HCT116 (cell line): Measurements from ENCODE around the gene KLF14. TPM values are rescaled to one million over a fixed set of nuclear protein-coding genes. Genes with fewer than 3 reads are reported as not detected.

Experiments
- ATAC-seq: fragments of 200-7000 bp; cut with Tn5 transposase; 2 replicates; pipeline ENCODE4 v1.9.1; 2020; ENCODE audit warnings: mild to moderate bottlenecking, moderate library complexity
- BruUV-seq: library from RNA; stranded (reverse); fragments of 400-500 nt; replicated peaks from 2 replicates; lab custom pipeline; 2021; lab: Mats Ljungman, UMichigan
- CTCF ChIA-PET: fragments of 300-600 bp; sonication (Branson Sonifier 250); formaldehyde crosslinking; loops from one replicate; lab custom pipeline; 2021; ENCODE audit warnings: antibody characterized with exemption; lab: Charles Lee
- POLR2A ChIA-PET: fragments of 300-600, 350-600 bp; sonication (Branson Sonifier 250); formaldehyde crosslinking; loops from one replicate; lab custom pipeline; 2021; ENCODE audit warnings: antibody characterized with exemption; lab: Charles Lee
- RAD21 ChIA-PET, 2 experiments: fragments of 300-600 bp; sonication (Branson Sonifier 250); formaldehyde crosslinking; loops; one replicate each; lab custom pipeline; 2023; ENCODE audit warnings: low total read pairs in 2 of 2; ENCODE audit not compliant: uncharacterized antibody in 2 of 2, unreplicated experiment in 2 of 2, low non-redundant PET in 1 of 2; lab: Charles Lee
- DNase-seq: peaks from one replicate; pipeline ENCODE4 v3.0.0-alpha.2; 2010; ENCODE audit warnings: low read depth, low spot score
- H2AFZ ChIP-seq: fragments of 200-600 bp; shearing (Covaris generic), sonication (generic); 2 replicates; pipeline ENCODE4 v1.6.1; 2017; ENCODE audit warnings: low read depth, mixed run types, mixed read lengths, antibody characterized with exemption, low read length; ENCODE audit not compliant: poor library complexity, severe bottlenecking
- H3K27ac ChIP-seq: 2 replicates; pipeline ENCODE4 v1.5.1; 2012; ENCODE audit warnings: low read depth, low read length
- H3K27me3 ChIP-seq: fragments of 200-600 bp; sonication (generic); 2 replicates; pipeline ENCODE4 v1.6.1; 2016; ENCODE audit warnings: mixed run types, low read length, mixed read lengths; ENCODE audit not compliant: insufficient read depth
- H3K36me3 ChIP-seq, 2 experiments: fragments of 200-500 bp in 1 of 2; fragments of 200-600 bp in 1 of 2; sonication (Bioruptor generic) in 1 of 2; sonication (generic) in 1 of 2; 2 replicates each; pipeline versions ENCODE4 v1.5.1 to v1.6.1; 2014 to 2016; ENCODE audit warnings: low read length in 2 of 2, inconsistent platforms in 1 of 2, mixed read lengths in 1 of 2, mixed run types in 1 of 2; ENCODE audit not compliant: insufficient read depth in 2 of 2, control insufficient read depth in 1 of 2
- H3K4me1 ChIP-seq, 2 experiments: fragments of 200-600 bp in 1 of 2; sonication (generic) in 1 of 2; 2 replicates each; pipeline versions ENCODE4 v1.5.1 to v1.6.1; 2012 to 2017; ENCODE audit warnings: low read length in 2 of 2, inconsistent platforms in 1 of 2, mild to moderate bottlenecking in 1 of 2, mixed read lengths in 1 of 2, mixed run types in 1 of 2, moderate library complexity in 1 of 2; ENCODE audit not compliant: insufficient read depth in 2 of 2, control insufficient read depth in 1 of 2
- H3K4me2 ChIP-seq: fragments of 200-600 bp; sonication (generic); 2 replicates; pipeline ENCODE4 v1.6.1; 2017; ENCODE audit warnings: mixed run types, low read length, mixed read lengths
- H3K4me3 ChIP-seq, 2 experiments: fragments of 200-600 bp in 1 of 2; sonication (generic) in 1 of 2; replicated peaks in 1 of 2; 2 replicates each; pipeline ENCODE4 v1.5.1; 2011 to 2016; ENCODE audit warnings: low read length in 2 of 2, control low read depth in 1 of 2, low read depth in 1 of 2, mild to moderate bottlenecking in 1 of 2, mixed read lengths in 1 of 2, mixed run types in 1 of 2
- H3K79me2 ChIP-seq: fragments of 200-600 bp; sonication (generic); 2 replicates; pipeline ENCODE4 v1.6.1; 2017; ENCODE audit warnings: mild to moderate bottlenecking, mixed run types, low read length, moderate library complexity, mixed read lengths; ENCODE audit not compliant: insufficient read depth
- H3K9ac ChIP-seq: fragments of 200-600 bp; sonication (generic); 2 replicates; pipeline ENCODE4 v1.6.1; 2016; ENCODE audit warnings: low read length, mixed read lengths
- H3K9me2 ChIP-seq: fragments of 200-600 bp; sonication (generic), shearing (Covaris generic); 2 replicates; pipeline ENCODE4 v1.6.1; 2017; ENCODE audit warnings: mixed run types, mild to moderate bottlenecking, moderate library complexity; ENCODE audit not compliant: insufficient read depth
- H3K9me3 ChIP-seq, 2 experiments: fragments of 200-500 bp in 1 of 2; fragments of 200-600 bp in 1 of 2; sonication (Bioruptor generic) in 1 of 2; sonication (generic) in 1 of 2; 2 replicates each; pipeline ENCODE4 v1.6.1; 2014 to 2017; ENCODE audit warnings: low read length in 2 of 2, mixed read lengths in 2 of 2, inconsistent platforms in 1 of 2, low read depth in 1 of 2, mild to moderate bottlenecking in 1 of 2, mixed run types in 1 of 2, moderate library complexity in 1 of 2; ENCODE audit not compliant: control insufficient read depth in 1 of 2, insufficient read depth in 1 of 2
- H4K20me1 ChIP-seq: fragments of 200-600 bp; sonication (generic), shearing (Covaris generic); 2 replicates; pipeline ENCODE4 v1.6.1; 2017; ENCODE audit warnings: mixed run types, mild to moderate bottlenecking, moderate library complexity; ENCODE audit not compliant: insufficient read depth
- ATF3 ChIP-seq: IDR thresholded peaks from 2 replicates; pipeline ENCODE4 v1.6.1; 2012
- EZH2phosphoT487 ChIP-seq: fragments of 200-600 bp; IDR thresholded peaks from 2 replicates; pipeline ENCODE4 v1.6.1; 2018; ENCODE audit warnings: antibody characterized with exemption, borderline replicate concordance
- POLR2A ChIP-seq: IDR thresholded peaks from 2 replicates; pipeline ENCODE4 v1.7.0; 2011; ENCODE audit warnings: borderline replicate concordance; ENCODE audit not compliant: insufficient read depth, insufficient read length; ENCODE audit errors: extremely low read depth
- REST ChIP-seq: IDR thresholded peaks from 2 replicates; pipeline ENCODE4 v1.6.1; 2012; ENCODE audit warnings: low read depth
- SIN3A ChIP-seq: IDR thresholded peaks from 2 replicates; pipeline ENCODE4 v1.6.1; 2012; ENCODE audit warnings: low read depth
- TCF7L2 ChIP-seq: IDR thresholded peaks from 2 replicates; pipeline ENCODE4 v1.7.0; 2011; ENCODE audit warnings: borderline replicate concordance, inconsistent platforms; ENCODE audit not compliant: insufficient read depth, insufficient read length; ENCODE audit errors: extremely low read depth
- ZBTB33 ChIP-seq: IDR thresholded peaks from 2 replicates; pipeline ENCODE4 v1.6.1; 2011; ENCODE audit warnings: mild to moderate bottlenecking, low read length, moderate library complexity; ENCODE audit not compliant: insufficient replicate concordance; ENCODE audit errors: extremely low read depth
- intact Hi-C: fragments of 100-400 bp; cut with micrococcal nuclease; formaldehyde crosslinking; loops from 2 replicates; pipeline ENCODE4 v1.10.0; 2022
- total RNA-seq: library from RNA; stranded (reverse); gene quantifications from one replicate; pipeline ENCODE4 v1.2.1, GENCODE V29; 2021; ENCODE audit not compliant: unreplicated experiment

The KLF14 gene
- total RNA-seq, 1 experiment from 2014 or later: 0.93 TPM

- no peak overlapping the region for H3K27ac ChIP-seq
- no peaks in the 10 kb centered on the region for H3K9me3 ChIP-seq
- intact Hi-C loops: loop anchor here (2.0 kb wide), 1 partner anchor 107 kb away; no protein-coding TSS in a partner anchor
- H3K36me3 ChIP-seq: no peaks in the 10 kb centered on the region
- no peak for ATAC-seq
- no peaks in the 10 kb centered on the region for H3K4me1 ChIP-seq
- H3K4me3 ChIP-seq: no peak overlapping the region
- CTCF ChIA-PET: interaction anchor here (2.3 to 3.0 kb wide), 2 partner anchors 34 to 652 kb away, joined by 8 to 19 read pairs; no protein-coding TSS in a partner anchor
- H4K20me1 ChIP-seq: no peaks in the 10 kb centered on the region
- H3K79me2 ChIP-seq: no peaks in the 10 kb centered on the region
- no peak for DNase-seq
- no peak overlapping the region for H2AFZ ChIP-seq
- TF ChIP-seq ATF3 (no peak), EZH2phosphoT487 (no peak), REST (no peak), SIN3A (no peak), POLR2A (no peak), ZBTB33 (no peak), TCF7L2 (no peak)
- RAD21 ChIA-PET: no interaction called here
- H3K9ac ChIP-seq: no peak overlapping the region
- no peaks in the 10 kb centered on the region for H3K9me2 ChIP-seq
- no TSS peak for BruUV-seq
- H3K4me2 ChIP-seq: no peak overlapping the region
- H3K27me3 ChIP-seq: no peaks in the 10 kb centered on the region
- POLR2A ChIA-PET: no interaction called here
Observed at GRCh38 chr7:130723784-130724183, 10.2 kb downstream of the KLF14 start.
